Measurements from ENCODE around the gene UNKL.

Gene UNKL

GRCh38 chr16:1325673-1326371 is 88.7 kb downstream of the UNKL start:
- Histone ChIP-seq H3K4me1 (no peaks in the 10 kb centered on the region), H3K9me3 (ENCODE audit: control insufficient read depth, low read length) (no peaks in the 10 kb centered on the region), H2AFZ (no peak overlapping the region), H3K27me3 (ENCODE audit: control insufficient read depth, insufficient read depth, low read length) (no peaks in the 10 kb centered on the region), H3K79me2 (peaks cover under 1% of the 10 kb centered on the region), H3K4me2 (ENCODE audit: low read length) (no peak overlapping the region), H3K9ac (no peak overlapping the region), H3K36me3 (ENCODE audit: control insufficient read depth, insufficient read depth, low read length) (no peaks in the 10 kb centered on the region), H3K4me3 (ENCODE audit: low read depth, low read length) (no peak overlapping the region), H3K27ac (no peak overlapping the region)
- TF ChIP-seq CTCF (IDR thresholded peaks at IDR 0.05): no peak

GRCh38 chr16:1325261-1325660 is 89.2 kb downstream of the UNKL start:
- no peaks in the 10 kb centered on the region for H3K36me3 ChIP-seq (ENCODE audit: control insufficient read depth, insufficient read depth, low read length)

GRCh38 chr16:1324286-1324826 is 90.1 kb downstream of the UNKL start:
- TF ChIP-seq CTCF (IDR thresholded peaks at IDR 0.05): no peak
- Histone ChIP-seq H2AFZ (no peak overlapping the region), H3K27ac (no peak overlapping the region), H3K4me1 (no peaks in the 10 kb centered on the region), H3K36me3 (ENCODE audit: control insufficient read depth, insufficient read depth, low read length) (no peaks in the 10 kb centered on the region), H3K79me2 (peaks cover 11% of the 10 kb centered on the region), H3K9me3 (ENCODE audit: control insufficient read depth, low read length) (no peaks in the 10 kb centered on the region), H3K4me2 (ENCODE audit: low read length) (no peak overlapping the region), H3K9ac (no peak overlapping the region), H3K4me3 (ENCODE audit: low read depth, low read length) (no peak overlapping the region), H3K27me3 (ENCODE audit: control insufficient read depth, insufficient read depth, low read length) (no peaks in the 10 kb centered on the region)

More at GRCh38 chr16:1325261-1325660, 89.2 kb downstream of the UNKL start:
- no peak overlapping the region for H3K4me3 ChIP-seq (ENCODE audit: low read depth, low read length)
- H2AFZ ChIP-seq: no peak overlapping the region
- no peaks in the 10 kb centered on the region for H3K4me1 ChIP-seq
- no peak overlapping the region for H3K27ac ChIP-seq
- H3K9ac ChIP-seq: no peak overlapping the region
- H3K27me3 ChIP-seq (ENCODE audit: control insufficient read depth, insufficient read depth, low read length): no peaks in the 10 kb centered on the region
- H3K9me3 ChIP-seq (ENCODE audit: control insufficient read depth, low read length): no peaks in the 10 kb centered on the region
- no peak for TF ChIP-seq CTCF (IDR thresholded peaks at IDR 0.05)
- no peak overlapping the region for H3K4me2 ChIP-seq (ENCODE audit: low read length)
- peaks cover 6% of the 10 kb centered on the region for H3K79me2 ChIP-seq

- Histone ChIP-seq H3K4me3 (ENCODE audit: low read depth, low read length) (no peak overlapping the region), H3K79me2 (peaks cover 12% of the 10 kb centered on the region), H2AFZ (no peak overlapping the region), H3K27me3 (ENCODE audit: control insufficient read depth, insufficient read depth, low read length) (no peaks in the 10 kb centered on the region), H3K4me1 (no peaks in the 10 kb centered on the region), H3K9ac (no peak overlapping the region), H3K27ac (no peak overlapping the region), H3K4me2 (ENCODE audit: low read length) (no peak overlapping the region), H3K9me3 (ENCODE audit: control insufficient read depth, low read length) (no peaks in the 10 kb centered on the region), H3K36me3 (ENCODE audit: control insufficient read depth, insufficient read depth, low read length) (no peaks in the 10 kb centered on the region)
- TF ChIP-seq CTCF (IDR thresholded peaks at IDR 0.05): no peak
Observed at GRCh38 chr16:1323296-1324239, 90.9 kb downstream of the UNKL start.

Data from parathyroid adenoma (tissue), 2 donors.